A549 (cell line): ENCODE data around the gene HINT1.

Experiments
- CEBPB ChIP-seq, 2 experiments: fragments of >200 bp in 1 of 2; sonication (Bioruptor Twin) in 1 of 2; formaldehyde crosslinking in 1 of 2; IDR thresholded peaks; 2 replicates each; pipeline ENCODE4 v1.6.1; 2012 to 2016
- CHD4 ChIP-seq: fragments of 200-600 bp; sonication (generic); IDR thresholded peaks from 2 replicates; pipeline ENCODE4 v1.6.1; 2016; ENCODE audit warnings: antibody characterized with exemption, mild to moderate bottlenecking, borderline replicate concordance
- TF ChIP-seq, protein P1 (sequence below): fragments of >200 bp; sonication (Bioruptor Twin); formaldehyde crosslinking; IDR thresholded peaks from 3 replicates; pipeline ENCODE4 v1.5.1; 2016
- TF ChIP-seq, protein P2 (sequence below): IDR thresholded peaks from 2 replicates; pipeline ENCODE4 v1.6.1; 2012

DNA sequence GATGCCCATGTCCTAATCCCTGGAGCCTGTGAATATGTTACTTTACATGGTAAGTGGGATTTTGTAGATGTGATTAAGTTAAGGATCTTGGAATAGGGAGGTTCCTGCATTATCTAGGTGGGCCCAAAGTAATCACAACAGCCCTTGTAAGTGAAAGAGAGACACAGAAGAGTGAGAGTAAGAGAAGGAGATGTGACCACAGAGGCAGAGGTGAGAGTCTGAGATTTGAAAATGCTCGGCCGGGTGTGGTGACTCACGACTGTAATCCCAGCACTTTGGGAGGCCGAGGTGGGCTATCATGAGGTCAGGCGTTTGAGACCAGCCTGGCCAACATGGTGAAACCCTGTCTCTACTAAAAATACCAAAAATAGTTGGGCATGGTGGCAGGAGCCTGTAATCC lies 2.6 kb upstream of the HINT1 start:
- TF ChIP-seq, protein P1, sequence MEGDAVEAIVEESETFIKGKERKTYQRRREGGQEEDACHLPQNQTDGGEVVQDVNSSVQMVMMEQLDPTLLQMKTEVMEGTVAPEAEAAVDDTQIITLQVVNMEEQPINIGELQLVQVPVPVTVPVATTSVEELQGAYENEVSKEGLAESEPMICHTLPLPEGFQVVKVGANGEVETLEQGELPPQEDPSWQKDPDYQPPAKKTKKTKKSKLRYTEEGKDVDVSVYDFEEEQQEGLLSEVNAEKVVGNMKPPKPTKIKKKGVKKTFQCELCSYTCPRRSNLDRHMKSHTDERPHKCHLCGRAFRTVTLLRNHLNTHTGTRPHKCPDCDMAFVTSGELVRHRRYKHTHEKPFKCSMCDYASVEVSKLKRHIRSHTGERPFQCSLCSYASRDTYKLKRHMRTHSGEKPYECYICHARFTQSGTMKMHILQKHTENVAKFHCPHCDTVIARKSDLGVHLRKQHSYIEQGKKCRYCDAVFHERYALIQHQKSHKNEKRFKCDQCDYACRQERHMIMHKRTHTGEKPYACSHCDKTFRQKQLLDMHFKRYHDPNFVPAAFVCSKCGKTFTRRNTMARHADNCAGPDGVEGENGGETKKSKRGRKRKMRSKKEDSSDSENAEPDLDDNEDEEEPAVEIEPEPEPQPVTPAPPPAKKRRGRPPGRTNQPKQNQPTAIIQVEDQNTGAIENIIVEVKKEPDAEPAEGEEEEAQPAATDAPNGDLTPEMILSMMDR = no peak
- TF ChIP-seq, protein P2, sequence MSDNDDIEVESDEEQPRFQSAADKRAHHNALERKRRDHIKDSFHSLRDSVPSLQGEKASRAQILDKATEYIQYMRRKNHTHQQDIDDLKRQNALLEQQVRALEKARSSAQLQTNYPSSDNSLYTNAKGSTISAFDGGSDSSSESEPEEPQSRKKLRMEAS = no peak
- TF ChIP-seq CHD4 (no peak), CEBPB (IDR thresholded peaks at IDR 0.05) (no peak)
